ENCODE measurements around the gene PPP1R13B.

Gene PPP1R13B

GRCh38 chr14:103708750-103709187 is 138.6 kb downstream of the PPP1R13B start:
- no peak for DNase-seq

GRCh38 chr14:103707329-103708263 is 139.8 kb downstream of the PPP1R13B start:
- no peak for DNase-seq

- DNase-seq, result no peak
Observed at GRCh38 chr14:103706551-103707328, 140.6 kb downstream of the PPP1R13B start.

GRCh38 chr14:103705504-103706284 is 141.7 kb downstream of the PPP1R13B start:
- no peak for DNase-seq

GRCh38 chr14:103705118-103705503 is 142.3 kb downstream of the PPP1R13B start:
- no peak for DNase-seq

GRCh38 chr14:103704708-103705107 is 142.7 kb downstream of the PPP1R13B start:
- no peak for DNase-seq

GRCh38 chr14:103703433-103704385 is 143.7 kb downstream of the PPP1R13B start:
- DNase-seq, result no peak

GRCh38 chr14:103702497-103703432 is 144.6 kb downstream of the PPP1R13B start:
- no peak for DNase-seq

- DNase-seq, result no peak
Observed at GRCh38 chr14:103702095-103702494, 145.3 kb downstream of the PPP1R13B start.

GRCh38 chr14:103700753-103701490 is 146.5 kb downstream of the PPP1R13B start:
- no peak for DNase-seq

- DNase-seq, result no peak
Observed at GRCh38 chr14:103699901-103700752, 147.2 kb downstream of the PPP1R13B start.

GRCh38 chr14:103699261-103699661 is 148.1 kb downstream of the PPP1R13B start:
- DNase-seq, result no peak

- DNase-seq, result no peak
Observed at GRCh38 chr14:103698380-103699260, 148.8 kb downstream of the PPP1R13B start.

- DNase-seq, result no peak
Observed at GRCh38 chr14:103697603-103698379, 149.6 kb downstream of the PPP1R13B start.

GRCh38 chr14:103697206-103697602 is 150.2 kb downstream of the PPP1R13B start:
- no peak for DNase-seq

- no peak for DNase-seq
Observed at GRCh38 chr14:103696466-103697071, 150.8 kb downstream of the PPP1R13B start.

- DNase-seq, result no peak
Observed at GRCh38 chr14:103696070-103696402, 151.3 kb downstream of the PPP1R13B start.

Measured in stimulated activated CD4-positive, alpha-beta T cell treated with anti-CD3 and anti-CD28 coated beads, Interleukin-2, amount 100 ng/mL, for 24 hours (primary cell).